Gastroesophageal sphincter (tissue), 4 donors: ENCODE results near the gene STON2. TPM values are rescaled to one million over a fixed set of nuclear protein-coding genes. Genes with fewer than 3 reads are reported as not detected.

Experiments
- ATAC-seq: fragments of 150-250 bp; one replicate; pipeline ENCODE4 v1.9.1; 2016; ENCODE audit warnings: mild to moderate bottlenecking, moderate library complexity
- H3K27ac ChIP-seq, 4 donors: fragments of 200-600 bp; sonication (generic) in 3 of 4; 1 replicate in 3 of 4; 2 replicates in 1 of 4; pipeline ENCODE4 v1.5.1; 2016 to 2019
- H3K27me3 ChIP-seq: fragments of 200-600 bp; sonication (generic); one replicate; pipeline ENCODE4 v1.5.1; 2019
- H3K36me3 ChIP-seq, 2 donors: fragments of 200-600 bp; sonication (generic); one replicate each; pipeline ENCODE4 v1.5.1; 2019; ENCODE audit warnings: control low read depth in 1 of 2
- H3K4me1 ChIP-seq, 3 donors: fragments of 200-600 bp; sonication (generic); 1 replicate in 2 of 3; 2 replicates in 1 of 3; pipeline ENCODE4 v1.5.1; 2016 to 2019; ENCODE audit warnings: control low read depth in 2 of 3
- H3K4me3 ChIP-seq, 2 donors: fragments of 200-600 bp; sonication (generic); one replicate each; pipeline ENCODE4 v1.5.1; 2019; ENCODE audit warnings: mild to moderate bottlenecking in 1 of 2, moderate library complexity in 1 of 2
- H3K9me3 ChIP-seq, 3 donors: fragments of 200-600 bp; sonication (generic); one replicate each; pipeline ENCODE4 v1.5.1; 2017 to 2019; ENCODE audit warnings: control low read depth in 2 of 3
- CTCF ChIP-seq, 4 experiments: fragments of 200-600 bp in 2 of 4; fragments of 450-650 bp in 2 of 4; sonication (generic) in 1 of 4; IDR thresholded peaks; one replicate each; pipeline ENCODE4 v1.5.1; 2017 to 2019; ENCODE audit warnings: antibody characterized with exemption in 4 of 4, mild to moderate bottlenecking in 2 of 4, moderate library complexity in 2 of 4
- EP300 ChIP-seq: sonication (generic); formaldehyde crosslinking; IDR thresholded peaks from one replicate; pipeline ENCODE4 v1.6.1; 2017; ENCODE audit warnings: antibody characterized with exemption, mild to moderate bottlenecking
- POLR2A ChIP-seq, 2 donors: fragments of 450-650 bp; IDR thresholded peaks; one replicate each; pipeline ENCODE4 v1.6.1; 2017; ENCODE audit warnings: antibody characterized with exemption in 2 of 2, mild to moderate bottlenecking in 2 of 2, moderate library complexity in 1 of 2
- POLR2AphosphoS5 ChIP-seq: sonication (generic); formaldehyde crosslinking; IDR thresholded peaks from one replicate; pipeline ENCODE4 v1.6.1; 2017; ENCODE audit warnings: antibody characterized with exemption
- whole genome bisulfite sequencing, 2 donors: methylation state at CpG; one replicate each; pipeline ENCODE4 v1.1.5; 2018; ENCODE audit warnings: low coverage in 1 of 2; 5-methylcytosine and 5-hydroxymethylcytosine counted together
- total RNA-seq, 4 donors: library from RNA; depleted of rRNA; stranded (reverse); fragments of >200 nt; gene quantifications; one replicate each; pipeline ENCODE4 v1.1.0, GENCODE V29; 2016

The STON2 gene
- total RNA-seq, 4 donors from 2014 or later, result 2.8 to 11.6 (median 11.5) TPM

GRCh38 chr14:81265636-81266169 is 134.4 kb downstream of the STON2 start:
- Histone ChIP-seq H3K9me3 (no peaks in the 10 kb centered on the region), H3K27ac (no peak overlapping the region), H3K4me3 (no peak overlapping the region), H3K4me1 (peaks cover 0 to 11% (median 3%) of the 10 kb centered on the region in 3 donors), H3K27me3 (peaks cover 29% of the 10 kb centered on the region), H3K36me3 (no peaks in the 10 kb centered on the region)
- TF ChIP-seq EP300 (no peak), POLR2A (IDR thresholded peaks at IDR 0.05) (no peak), CTCF (IDR thresholded peaks at IDR 0.05) (no peak), POLR2AphosphoS5 (no peak)
- no peak for ATAC-seq
- WGBS, 2 donors, result 60 to 74% methylated on average over 3 of the region's 3 CpGs

GRCh38 chr14:81264671-81265070 is 135.5 kb downstream of the STON2 start:
- peaks cover 0 to 5% (median 2%) of the 10 kb centered on the region in 3 donors for H3K4me1 ChIP-seq
- 71 to 88% methylated on average over 1 of the region's 1 CpG for WGBS, 2 donors
- H3K4me3 ChIP-seq, result no peak overlapping the region
- TF ChIP-seq POLR2AphosphoS5, result no peak
- no peak for TF ChIP-seq POLR2A (IDR thresholded peaks at IDR 0.05)
- no peak for TF ChIP-seq EP300
- no peak for TF ChIP-seq CTCF (IDR thresholded peaks at IDR 0.05)
- no peaks in the 10 kb centered on the region for H3K36me3 ChIP-seq
- peaks cover 32% of the 10 kb centered on the region for H3K27me3 ChIP-seq
- H3K9me3 ChIP-seq, result no peaks in the 10 kb centered on the region
- ATAC-seq, result no peak
- no peak overlapping the region for H3K27ac ChIP-seq

GRCh38 chr14:81263777-81264410 is 136.2 kb downstream of the STON2 start:
- no peak overlapping the region for H3K27ac ChIP-seq
- no peaks in the 10 kb centered on the region for H3K4me1 ChIP-seq
- H3K36me3 ChIP-seq, result no peaks in the 10 kb centered on the region
- H3K9me3 ChIP-seq, result no peaks in the 10 kb centered on the region
- WGBS, 2 donors, result 54 to 77% methylated on average over 2 to 4 of the region's 4 CpGs
- peaks cover 37% of the 10 kb centered on the region for H3K27me3 ChIP-seq
- ATAC-seq, result no peak
- no peak overlapping the region for H3K4me3 ChIP-seq
- TF ChIP-seq POLR2A (IDR thresholded peaks at IDR 0.05) (no peak), EP300 (no peak), POLR2AphosphoS5 (no peak), CTCF (IDR thresholded peaks at IDR 0.05) (no peak)

- TF ChIP-seq POLR2AphosphoS5, result no peak
- TF ChIP-seq CTCF (IDR thresholded peaks at IDR 0.05), result no peak
- TF ChIP-seq POLR2A (IDR thresholded peaks at IDR 0.05), result no peak
- no peak for TF ChIP-seq EP300
- Histone ChIP-seq H3K36me3 (no peaks in the 10 kb centered on the region), H3K27ac (no peak overlapping the region), H3K4me3 (no peak overlapping the region), H3K9me3 (no peaks in the 10 kb centered on the region), H3K27me3 (peaks cover 35% of the 10 kb centered on the region), H3K4me1 (no peaks in the 10 kb centered on the region)
- no peak for ATAC-seq
- 63 to 83% methylated on average over 3 of the region's 3 CpGs for WGBS, 2 donors
These were observed 138.9 kb downstream of the STON2 start for GRCh38 chr14:81261176-81261575.

GRCh38 chr14:81260732-81261131 is 139.4 kb downstream of the STON2 start:
- no peak overlapping the region for H3K4me3 ChIP-seq
- TF ChIP-seq CTCF (IDR thresholded peaks at IDR 0.05), result no peak
- no peak for TF ChIP-seq POLR2A (IDR thresholded peaks at IDR 0.05)
- TF ChIP-seq EP300, result no peak
- TF ChIP-seq POLR2AphosphoS5, result no peak
- no peaks in the 10 kb centered on the region for H3K36me3 ChIP-seq
- H3K9me3 ChIP-seq, result no peaks in the 10 kb centered on the region
- no peaks in the 10 kb centered on the region for H3K4me1 ChIP-seq
- no peak for ATAC-seq
- WGBS, 2 donors, result 58% methylated on average over 3 of the region's 3 CpGs
- H3K27ac ChIP-seq, result no peak overlapping the region
- peaks cover 33% of the 10 kb centered on the region for H3K27me3 ChIP-seq
